ENCODE data around the gene GAS2L2. TPM values are rescaled to one million over a fixed set of nuclear protein-coding genes. Genes with fewer than 3 reads are reported as not detected.

The GAS2L2 gene
- total RNA-seq, 2 experiments from 2014 or later = 0.27 to 0.34 TPM

- Mint-ChIP-seq H3K27me3 (peaks cover 3% of the 10 kb centered on the region), H3K4me1 (ENCODE audit: low read depth) (peaks cover 3% of the 10 kb centered on the region), H3K9me3 (no peaks in the 10 kb centered on the region), H3K36me3 (ENCODE audit: low read depth) (no peaks in the 10 kb centered on the region), H3K27ac (no peak overlapping the region), H3K4me3 (no peak overlapping the region)
- POLR2A ChIA-PET = no interaction called here
- no peak for ATAC-seq
- TF ChIP-seq CTCF (IDR thresholded peaks at IDR 0.05) = peak; percentile 37
- intact Hi-C loops (cut with micrococcal nuclease) = no loop called here
- CTCF ChIA-PET = interaction anchor here (1.1 to 10.2 kb wide), 4 partner anchors 10 to 37 kb away, joined by 4 to 292 read pairs (median 7); partner anchors contain the start of gene TAF15
- no peak for DNase-seq
These were observed 17.0 kb upstream of the GAS2L2 start for GRCh38 chr17:35769895-35770486.

- Mint-ChIP-seq H3K9me3 (no peaks in the 10 kb centered on the region), H3K27ac (no peak overlapping the region), H3K36me3 (ENCODE audit: low read depth) (no peaks in the 10 kb centered on the region), H3K4me3 (no peak overlapping the region), H3K4me1 (ENCODE audit: low read depth) (peaks cover 10% of the 10 kb centered on the region), H3K27me3 (peaks cover 1% of the 10 kb centered on the region)
- CTCF ChIA-PET = interaction anchor here (1.5 to 10.2 kb wide), 4 partner anchors 20 to 38 kb away, joined by 3 to 292 read pairs (median 44); partner anchors contain the start of gene TAF15
- no peak for ATAC-seq
- POLR2A ChIA-PET = interaction anchor here (1.2 to 1.4 kb wide), 2 partner anchors 40 to 48 kb away, joined by 3 to 7 read pairs; partner anchors contain the start of gene TAF15
- intact Hi-C loops (cut with micrococcal nuclease) = no loop called here
- no peak for DNase-seq
- TF ChIP-seq CTCF (IDR thresholded peaks at IDR 0.05) = no peak
These were observed 15.8 kb upstream of the GAS2L2 start for GRCh38 chr17:35768797-35769196.

- ATAC-seq = no peak
- no peak overlapping the region for H3K27ac Mint-ChIP-seq
- ChIA-PET CTCF (interaction anchor here (1.2 to 10.2 kb wide), 9 partner anchors 12 to 153 kb away, joined by 3 to 292 read pairs (median 7); partner anchors contain the start of gene TAF15), POLR2A (interaction anchor here (1.3 to 1.4 kb wide), 2 partner anchors 42 to 50 kb away, joined by 3 to 8 read pairs; partner anchors contain the start of gene TAF15)
- H3K36me3 Mint-ChIP-seq (ENCODE audit: low read depth) = no peaks in the 10 kb centered on the region
- H3K27me3 Mint-ChIP-seq = no peaks in the 10 kb centered on the region
- H3K9me3 Mint-ChIP-seq = no peaks in the 10 kb centered on the region
- H3K4me3 Mint-ChIP-seq = no peak overlapping the region
- intact Hi-C loops (cut with micrococcal nuclease) = no loop called here
- peak; percentile 44 for DNase-seq
- TF ChIP-seq CTCF (IDR thresholded peaks at IDR 0.05) = peak; percentile 36
- peaks cover 10% of the 10 kb centered on the region for H3K4me1 Mint-ChIP-seq (ENCODE audit: low read depth)
These were observed 14.0 kb upstream of the GAS2L2 start for GRCh38 chr17:35766903-35767510.

- no peak for DNase-seq
- H3K9me3 Mint-ChIP-seq = no peaks in the 10 kb centered on the region
- H3K36me3 Mint-ChIP-seq (ENCODE audit: low read depth) = no peaks in the 10 kb centered on the region
- POLR2A ChIA-PET = interaction anchor here (1.3 to 3.4 kb wide), 2 partner anchors 42 kb away, joined by 8 to 38 read pairs; partner anchors contain the start of gene TAF15
- H3K4me3 Mint-ChIP-seq = no peak overlapping the region
- intact Hi-C loops (cut with micrococcal nuclease) = no loop called here
- ATAC-seq = no peak
- H3K27me3 Mint-ChIP-seq = no peaks in the 10 kb centered on the region
- no peak for TF ChIP-seq CTCF (IDR thresholded peaks at IDR 0.05)
- peaks cover 10% of the 10 kb centered on the region for H3K4me1 Mint-ChIP-seq (ENCODE audit: low read depth)
- CTCF ChIA-PET = interaction anchor here (1.2 to 10.2 kb wide), 9 partner anchors 11 to 153 kb away, joined by 3 to 292 read pairs (median 7); partner anchors contain the start of gene TAF15
- H3K27ac Mint-ChIP-seq = no peak overlapping the region
These were observed 13.4 kb upstream of the GAS2L2 start for GRCh38 chr17:35766489-35766877.

Measured in activated CD8-positive, alpha-beta T cell treated with anti-CD3 and anti-CD28 coated beads for 36 hours (primary cell).